K562 (cell line): ENCODE results near the gene STK16.

Source experiments
- CTCF ChIP-seq, 3 experiments: IDR thresholded peaks in 2 of 3; conservative IDR thresholded peaks in 1 of 3; 2 replicates each; pipeline ENCODE4 v1.5.1; 2011 to 2012; ENCODE audit warnings: low read length in 3 of 3, mild to moderate bottlenecking in 3 of 3, control low read depth in 2 of 3, improper control_type of control experiment in 1 of 3, inconsistent platforms in 1 of 3, low read depth in 1 of 3, mixed read lengths in 1 of 3, moderate library complexity in 1 of 3; ENCODE audit not compliant: insufficient read depth in 2 of 3
- FOXP4 ChIP-seq: sonication (generic); formaldehyde crosslinking; IDR thresholded peaks from 2 replicates; pipeline ENCODE4 v1.8.0; 2022; ENCODE audit warnings: mild to moderate bottlenecking, missing genetic modification reagents, borderline replicate concordance
- KAT7 ChIP-seq: sonication (generic); formaldehyde crosslinking; IDR thresholded peaks from 2 replicates; pipeline ENCODE4 v1.8.0; 2022; ENCODE audit warnings: missing genetic modification reagents, mild to moderate bottlenecking, borderline replicate concordance
- MNT ChIP-seq, 2 experiments: fragments of 450-650 bp; conservative IDR thresholded peaks; 2 replicates each; pipeline ENCODE4 v1.6.1; 2017; ENCODE audit warnings: mild to moderate bottlenecking in 2 of 2, moderate library complexity in 2 of 2
- MXD1 ChIP-seq: fragments of 250-450 bp; sonication (Bioruptor Pico); IDR thresholded peaks from 2 replicates; pipeline ENCODE4 v1.8.0; 2021; ENCODE audit warnings: borderline replicate concordance, mild to moderate bottlenecking, moderate library complexity; ENCODE audit not compliant: poor library complexity, severe bottlenecking
- NFE2L1 ChIP-seq: fragments of 450-650 bp; IDR thresholded peaks from 2 replicates; pipeline ENCODE4 v1.6.1; 2016; ENCODE audit warnings: missing genetic modification characterization, low read depth, mild to moderate bottlenecking, missing compliant biosample characterization, moderate library complexity, borderline replicate concordance
- PHF21A ChIP-seq: fragments of 450-650 bp; IDR thresholded peaks from 2 replicates; pipeline ENCODE4 v1.6.1; 2017; ENCODE audit warnings: low read depth, borderline replicate concordance
- RCOR1 ChIP-seq, 2 experiments: IDR thresholded peaks; 2 replicates each; pipeline ENCODE4 v1.6.1; 2012; ENCODE audit warnings: low read depth in 2 of 2, low read length in 2 of 2, borderline replicate concordance in 1 of 2, improper control_type of control experiment in 1 of 2
- SIN3A ChIP-seq, 2 experiments: fragments of 150-350 bp in 1 of 2; IDR thresholded peaks; 2 replicates each; pipeline ENCODE4 v1.6.1; 2011 to 2016; ENCODE audit warnings: borderline replicate concordance in 2 of 2, low read depth in 2 of 2, low read length in 2 of 2, mild to moderate bottlenecking in 2 of 2, moderate library complexity in 2 of 2; ENCODE audit not compliant: control insufficient read depth in 1 of 2
- SLC30A9 ChIP-seq: fragments of 250-450 bp; sonication (Bioruptor Pico); IDR thresholded peaks from 2 replicates; pipeline ENCODE4 v1.8.0; 2022; ENCODE audit warnings: mild to moderate bottlenecking, moderate library complexity
- SMC3 ChIP-seq: conservative IDR thresholded peaks from 2 replicates; pipeline ENCODE4 v1.6.1; 2011; ENCODE audit warnings: low read depth, low read length, improper control_type of control experiment; ENCODE audit not compliant: insufficient read depth
- SNAPC5 ChIP-seq: fragments of 250-450 bp; sonication (Bioruptor Pico); IDR thresholded peaks from 2 replicates; pipeline ENCODE4 v1.8.0; 2021; ENCODE audit warnings: moderate library complexity, mild to moderate bottlenecking, inconsistent platforms
- ZNF146 ChIP-seq: IDR thresholded peaks from one replicate; pipeline ENCODE4 v1.6.1; 2018; ENCODE audit warnings: missing compliant biosample characterization; ENCODE audit not compliant: unreplicated experiment

- TF ChIP-seq SNAPC5 (no peak), CTCF (IDR thresholded peaks at IDR 0.05 in 2 of 3, conservative IDR thresholded peaks at IDR 0.05 in 1 of 3; ENCODE audit: insufficient read depth in 2 of 3, low read depth in 1 of 3, low read length in 3 of 3) (no peak), SMC3 (no peak), SLC30A9 (CRISPR knock-in tag) (no peak), SIN3A (IDR thresholded peaks at IDR 0.05; ENCODE audit: borderline replicate concordance in 2 of 2, control insufficient read depth in 1 of 2, low read depth in 2 of 2, low read length in 2 of 2) (no peak), ZNF146 (CRISPR knock-in tag) (no peak), KAT7 (CRISPR knock-in tag) (no peak), MXD1 (CRISPR knock-in tag) (no peak), FOXP4 (CRISPR knock-in tag) (no peak), MNT (conservative IDR thresholded peaks at IDR 0.05) (no peak), PHF21A (no peak), NFE2L1 (tag) (no peak), RCOR1 (IDR thresholded peaks at IDR 0.05; ENCODE audit: borderline replicate concordance in 1 of 2, low read depth in 2 of 2, low read length in 2 of 2) (no peak)
Observed at GRCh38 chr2:219220652-219221402, 24.5 kb upstream of the STK16 start.
